ENCODE measurements around the gene AKAP6. TPM values are rescaled to one million over a fixed set of nuclear protein-coding genes. Genes with fewer than 3 reads are reported as not detected.

AKAP6 gene
- total and polyA plus RNA-seq, 12 donors, result 0.71 to 24.7 (median 8.1) TPM

GRCh38 chr14:32802295-32802694 is 473.2 kb downstream of the AKAP6 start:
- WGBS, 4 donors, result 81 to 95% (median 89%) methylated on average over 1 of the region's 1 CpG

DNA sequence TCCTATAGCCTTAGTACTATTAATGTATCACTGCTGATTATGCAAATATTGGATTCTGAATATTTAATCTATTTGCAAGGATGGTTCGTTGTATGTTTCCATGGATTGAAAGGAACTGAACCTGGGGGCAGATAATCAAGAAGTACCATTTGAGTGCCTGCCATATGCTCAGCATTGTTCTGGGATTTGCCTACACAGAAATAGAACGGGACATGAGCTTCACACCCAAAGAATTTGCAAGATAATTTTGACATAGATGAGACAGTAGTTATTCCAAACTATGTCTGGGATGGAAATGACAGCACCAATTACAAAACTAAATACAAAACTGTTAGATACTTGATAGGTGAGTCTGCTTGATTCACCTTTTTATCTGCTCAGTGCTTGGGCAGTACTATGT is 476.9 kb downstream of the AKAP6 start:
- Histone ChIP-seq H3K4me1 (replicated peaks in 1 of 2) (peaks cover 0 to 13% of the 10 kb centered on the region in 2 donors), H3K27ac (no peak overlapping the region), H3K9me3 (replicated peaks in 1 of 3) (peaks cover 0 to 16% (median 8%) of the 10 kb centered on the region in 3 donors), H3K4me3 (no peak overlapping the region), H3K27me3 (no peaks in the 10 kb centered on the region), H3K36me3 (replicated peaks in 1 of 2) (no peaks in the 10 kb centered on the region)
- intact Hi-C loops (cut with DNase I), result no loop called here
- no peak for TF ChIP-seq POLR2A (IDR thresholded peaks at IDR 0.05)
- TF ChIP-seq CTCF (IDR thresholded peaks at IDR 0.05), result no peak
- no peak for DNase-seq
- 76 to 87% (median 81%) methylated on average over 2 of the region's 2 CpGs for WGBS, 4 donors

More at GRCh38 chr14:32802295-32802694, 473.2 kb downstream of the AKAP6 start:
- H3K4me1 ChIP-seq (replicated peaks in 1 of 2), result no peaks in the 10 kb centered on the region
- TF ChIP-seq CTCF (IDR thresholded peaks at IDR 0.05), result no peak
- H3K27ac ChIP-seq, result no peak overlapping the region
- intact Hi-C loops (cut with DNase I), result no loop called here
- peaks cover 0 to 16% (median 8%) of the 10 kb centered on the region in 3 donors for H3K9me3 ChIP-seq (replicated peaks in 1 of 3)
- H3K36me3 ChIP-seq (replicated peaks in 1 of 2), result no peaks in the 10 kb centered on the region
- no peaks in the 10 kb centered on the region for H3K27me3 ChIP-seq
- H3K4me3 ChIP-seq, result no peak overlapping the region
- no peak for DNase-seq

GRCh38 chr14:32808644-32809043 is 479.5 kb downstream of the AKAP6 start:
- Histone ChIP-seq H3K4me1 (replicated peaks in 1 of 2) (peaks cover 0 to 13% of the 10 kb centered on the region in 2 donors), H3K36me3 (replicated peaks in 1 of 2) (no peaks in the 10 kb centered on the region), H3K9me3 (replicated peaks in 1 of 3) (peaks cover 0 to 2% (median 0%) of the 10 kb centered on the region in 3 donors), H3K4me3 (no peak overlapping the region), H3K27ac (no peak overlapping the region), H3K27me3 (no peaks in the 10 kb centered on the region)
- TF ChIP-seq POLR2A (IDR thresholded peaks at IDR 0.05), result no peak
- no peak for TF ChIP-seq CTCF (IDR thresholded peaks at IDR 0.05)
- DNase-seq, result peak in 1 of 7 donors; percentile 11
- WGBS, 4 donors, result 46 to 60% (median 47%) methylated on average over 4 of the region's 4 CpGs
- intact Hi-C loops (cut with DNase I), result no loop called here

GRCh38 chr14:32809255-32809654 is 480.2 kb downstream of the AKAP6 start:
- intact Hi-C loops (cut with DNase I), result no loop called here
- no peak overlapping the region for H3K27ac ChIP-seq
- 49 to 63% (median 54%) methylated on average over 2 of the region's 2 CpGs for WGBS, 4 donors

More at GRCh38 chr14:32809255-32809654, 480.2 kb downstream of the AKAP6 start:
- H3K36me3 ChIP-seq (replicated peaks in 1 of 2), result no peaks in the 10 kb centered on the region
- DNase-seq, result no peak
- no peaks in the 10 kb centered on the region for H3K27me3 ChIP-seq
- H3K9me3 ChIP-seq (replicated peaks in 1 of 3), result no peaks in the 10 kb centered on the region
- TF ChIP-seq CTCF (IDR thresholded peaks at IDR 0.05) (no peak), POLR2A (IDR thresholded peaks at IDR 0.05) (no peak)
- peaks cover 0 to 13% of the 10 kb centered on the region in 2 donors for H3K4me1 ChIP-seq (replicated peaks in 1 of 2)
- no peak overlapping the region for H3K4me3 ChIP-seq

All from adrenal gland (tissue), 12 donors.